ENCODE data around the gene PRDM15. TPM values are rescaled to one million over a fixed set of nuclear protein-coding genes. Genes with fewer than 3 reads are reported as not detected.

Gene PRDM15
- total RNA-seq, 4 donors from 2014 or later, result 4.7 to 9.2 (median 5.4) TPM

DNA sequence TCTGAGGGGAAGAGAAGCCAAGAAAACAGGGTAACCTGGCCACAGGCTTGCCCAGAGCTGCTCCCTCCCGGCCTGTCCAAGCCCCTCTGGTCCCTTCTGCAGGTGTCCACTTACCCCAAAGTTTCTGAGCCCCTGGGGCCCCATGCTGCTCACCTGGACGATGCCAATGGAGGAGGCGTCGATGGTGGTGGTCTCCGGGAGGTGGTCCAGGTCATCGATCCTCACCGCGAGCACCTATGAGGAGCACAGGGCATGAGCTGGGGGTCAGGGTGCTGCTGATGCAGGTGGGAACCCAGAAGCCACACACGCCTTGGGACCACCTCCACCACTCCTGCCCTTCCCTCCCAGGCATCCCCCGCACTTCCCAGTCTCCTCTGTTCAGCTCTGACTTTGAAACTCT lies 74.8 kb downstream of the PRDM15 start:
- Histone ChIP-seq H3K4me3 (no peak overlapping the region), H3K9me3 (no peaks in the 10 kb centered on the region), H3K36me3 (peaks cover 5 to 73% (median 8%) of the 10 kb centered on the region in 3 donors), H3K4me1 (peaks cover 0 to 10% (median 0%) of the 10 kb centered on the region in 3 donors), H3K27me3 (no peaks in the 10 kb centered on the region), H3K27ac (no peak overlapping the region)
- no peak for DNase-seq
- WGBS, 2 donors, result 96 to 100% methylated on average over 6 to 10 of the region's 10 CpGs
- intact Hi-C loops (cut with DNase I), result no loop called here
- no peak for TF ChIP-seq POLR2A (IDR thresholded peaks at IDR 0.05)
- TF ChIP-seq, protein P1, sequence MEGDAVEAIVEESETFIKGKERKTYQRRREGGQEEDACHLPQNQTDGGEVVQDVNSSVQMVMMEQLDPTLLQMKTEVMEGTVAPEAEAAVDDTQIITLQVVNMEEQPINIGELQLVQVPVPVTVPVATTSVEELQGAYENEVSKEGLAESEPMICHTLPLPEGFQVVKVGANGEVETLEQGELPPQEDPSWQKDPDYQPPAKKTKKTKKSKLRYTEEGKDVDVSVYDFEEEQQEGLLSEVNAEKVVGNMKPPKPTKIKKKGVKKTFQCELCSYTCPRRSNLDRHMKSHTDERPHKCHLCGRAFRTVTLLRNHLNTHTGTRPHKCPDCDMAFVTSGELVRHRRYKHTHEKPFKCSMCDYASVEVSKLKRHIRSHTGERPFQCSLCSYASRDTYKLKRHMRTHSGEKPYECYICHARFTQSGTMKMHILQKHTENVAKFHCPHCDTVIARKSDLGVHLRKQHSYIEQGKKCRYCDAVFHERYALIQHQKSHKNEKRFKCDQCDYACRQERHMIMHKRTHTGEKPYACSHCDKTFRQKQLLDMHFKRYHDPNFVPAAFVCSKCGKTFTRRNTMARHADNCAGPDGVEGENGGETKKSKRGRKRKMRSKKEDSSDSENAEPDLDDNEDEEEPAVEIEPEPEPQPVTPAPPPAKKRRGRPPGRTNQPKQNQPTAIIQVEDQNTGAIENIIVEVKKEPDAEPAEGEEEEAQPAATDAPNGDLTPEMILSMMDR (IDR thresholded peaks at IDR 0.05), result no peak

DNA sequence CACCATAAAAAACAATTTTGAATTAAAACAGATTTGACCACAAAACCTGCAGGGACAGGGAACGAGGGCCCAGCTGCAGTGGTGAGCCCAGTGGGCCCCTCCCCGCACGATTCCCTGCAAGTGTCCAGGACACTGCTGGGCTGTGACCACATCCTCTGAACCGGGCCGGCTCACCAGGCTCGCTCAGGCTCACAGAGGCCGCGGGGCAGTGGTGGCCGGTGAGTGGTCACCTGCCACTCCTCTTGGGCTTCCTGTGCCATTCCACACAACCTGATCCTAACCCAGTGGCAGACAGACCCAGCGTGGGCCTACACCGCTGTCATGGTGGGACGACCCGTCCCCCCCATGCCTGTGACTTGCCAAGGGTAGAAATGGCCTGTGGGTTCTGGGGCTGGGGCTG lies 75.8 kb downstream of the PRDM15 start:
- peaks cover 5 to 73% (median 8%) of the 10 kb centered on the region in 3 donors for H3K36me3 ChIP-seq
- WGBS, 2 donors, result 67 to 82% methylated on average over 2 to 9 of the region's 13 CpGs
- TF ChIP-seq, protein P1 (IDR thresholded peaks at IDR 0.05), result no peak
- TF ChIP-seq POLR2A (IDR thresholded peaks at IDR 0.05), result no peak
- H3K27me3 ChIP-seq, result no peaks in the 10 kb centered on the region
- no peaks in the 10 kb centered on the region for H3K9me3 ChIP-seq
- DNase-seq, result no peak
- H3K27ac ChIP-seq, result no peak overlapping the region
- H3K4me1 ChIP-seq, result peaks cover 0 to 10% (median 0%) of the 10 kb centered on the region in 3 donors
- no peak overlapping the region for H3K4me3 ChIP-seq
- intact Hi-C loops (cut with DNase I), result no loop called here

DNA sequence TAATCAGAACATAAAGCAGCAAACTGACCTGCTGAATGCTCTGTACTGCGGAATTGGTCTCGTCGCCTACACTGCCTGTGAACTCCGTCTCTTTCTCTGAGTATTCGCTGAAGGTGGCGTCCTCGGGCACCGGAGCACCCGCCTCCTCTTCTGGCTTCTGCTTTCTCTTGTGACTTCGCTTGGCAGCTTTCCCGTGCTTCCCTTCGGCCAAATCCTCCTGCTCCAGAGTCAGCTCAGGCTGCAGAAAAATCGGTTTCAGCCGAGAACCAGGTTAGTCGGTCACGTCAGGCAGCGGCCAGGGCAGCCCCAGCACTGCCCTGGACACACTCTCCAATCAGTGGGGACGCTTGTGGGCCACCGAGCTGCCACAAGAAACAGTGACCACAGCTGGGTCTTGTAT lies 76.5 kb downstream of the PRDM15 start:
- H3K4me3 ChIP-seq, result no peak overlapping the region
- H3K36me3 ChIP-seq, result peaks cover 5 to 73% (median 8%) of the 10 kb centered on the region in 3 donors
- no peak overlapping the region for H3K27ac ChIP-seq
- WGBS, 2 donors, result 63 to 71% methylated on average over 14 to 19 of the region's 19 CpGs
- H3K4me1 ChIP-seq, result peaks cover 0 to 10% (median 0%) of the 10 kb centered on the region in 3 donors
- intact Hi-C loops (cut with DNase I), result no loop called here
- no peaks in the 10 kb centered on the region for H3K27me3 ChIP-seq
- H3K9me3 ChIP-seq, result no peaks in the 10 kb centered on the region
- DNase-seq, result no peak
- TF ChIP-seq, protein P1 (IDR thresholded peaks at IDR 0.05), result no peak
- TF ChIP-seq POLR2A (IDR thresholded peaks at IDR 0.05), result no peak

DNA sequence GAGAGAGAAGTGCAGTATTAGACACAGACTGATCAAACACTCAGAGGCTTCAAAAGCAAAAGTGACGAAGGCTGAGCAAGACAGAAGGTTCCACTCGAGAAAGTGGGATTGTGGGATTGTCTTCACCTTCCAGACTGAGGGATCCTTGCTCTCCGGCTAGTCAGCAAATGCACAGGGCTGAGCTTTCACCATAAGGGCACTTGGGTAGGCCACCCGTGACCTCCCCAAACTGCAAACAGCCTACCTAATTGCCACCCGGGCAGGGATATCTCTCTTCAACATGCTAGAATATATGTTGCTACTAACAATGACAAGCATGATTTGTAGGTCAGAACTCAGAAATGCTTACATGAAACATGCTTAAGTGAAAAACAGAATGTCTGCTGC lies 77.0 kb downstream of the PRDM15 start:
- Histone ChIP-seq H3K36me3 (peaks cover 5 to 71% (median 8%) of the 10 kb centered on the region in 3 donors), H3K27ac (no peak overlapping the region), H3K9me3 (no peaks in the 10 kb centered on the region), H3K4me1 (peaks cover 0 to 10% (median 0%) of the 10 kb centered on the region in 3 donors), H3K27me3 (no peaks in the 10 kb centered on the region), H3K4me3 (no peak overlapping the region)
- WGBS, 2 donors, result 79 to 84% methylated on average over 5 of the region's 5 CpGs
- TF ChIP-seq POLR2A (IDR thresholded peaks at IDR 0.05), result no peak
- TF ChIP-seq, protein P1 (IDR thresholded peaks at IDR 0.05), result no peak
- intact Hi-C loops (cut with DNase I), result no loop called here
- DNase-seq, result no peak

DNA sequence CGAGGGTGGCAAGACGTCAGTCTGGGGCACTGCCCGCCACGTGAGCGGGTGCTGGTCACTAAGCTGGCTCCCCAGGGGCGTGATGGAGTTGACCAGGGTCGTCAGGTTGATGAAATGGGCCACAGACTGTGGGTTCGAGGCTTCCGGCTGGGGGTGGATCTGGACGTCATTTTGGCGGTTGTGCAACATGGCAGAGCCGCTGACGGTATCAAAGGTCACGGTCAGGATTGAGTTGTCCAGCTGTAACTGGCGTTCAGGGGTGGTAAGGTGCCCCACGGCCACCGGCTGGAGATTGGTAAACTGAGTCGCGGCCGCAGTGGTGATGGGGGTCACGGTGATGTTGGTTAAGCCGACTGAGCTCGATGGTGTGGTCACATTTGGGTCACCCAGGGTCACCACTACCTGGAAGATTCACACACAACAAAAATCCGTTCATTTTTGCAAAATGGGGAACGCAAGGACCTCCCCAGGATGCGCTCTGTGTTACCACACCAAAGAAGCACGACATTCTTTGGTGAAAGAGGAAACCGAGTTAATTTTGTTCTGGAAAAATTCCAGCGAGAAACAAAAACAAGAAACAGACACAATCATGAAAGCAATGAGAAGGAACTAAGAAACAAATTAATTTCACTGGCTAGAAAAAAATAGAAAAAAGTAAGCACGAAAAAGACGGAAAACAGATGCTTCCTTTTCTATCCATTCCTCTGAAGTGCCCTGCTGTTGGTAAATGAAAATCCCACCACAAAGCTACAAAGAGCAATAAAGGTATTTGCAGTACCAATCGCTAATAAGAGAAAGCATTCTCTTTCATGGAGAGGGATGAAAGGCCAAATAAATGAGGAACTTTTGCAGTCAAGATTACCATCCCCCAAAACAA lies 77.6 kb downstream of the PRDM15 start:
- WGBS, 2 donors, result 86 to 87% methylated on average over 16 to 23 of the region's 32 CpGs
- H3K4me1 ChIP-seq, result peaks cover 0 to 10% (median 0%) of the 10 kb centered on the region in 3 donors
- DNase-seq, result no peak
- intact Hi-C loops (cut with DNase I), result no loop called here
- no peak overlapping the region for H3K27ac ChIP-seq
- no peak overlapping the region for H3K4me3 ChIP-seq
- H3K9me3 ChIP-seq, result no peaks in the 10 kb centered on the region
- no peaks in the 10 kb centered on the region for H3K27me3 ChIP-seq
- TF ChIP-seq, protein P1 (IDR thresholded peaks at IDR 0.05), result no peak
- no peak for TF ChIP-seq POLR2A (IDR thresholded peaks at IDR 0.05)
- H3K36me3 ChIP-seq, result peaks cover 5 to 74% (median 8%) of the 10 kb centered on the region in 3 donors

Measured in esophagus squamous epithelium (tissue), 5 donors.